Measurements from ENCODE around the gene CIB4. TPM values are rescaled to one million over a fixed set of nuclear protein-coding genes. Genes with fewer than 3 reads are reported as not detected.
"Not testable (repeated sequence)": the region's sequence is repeated elsewhere in the genome, so short reads cannot be mapped to it uniquely, and the experiment has no call there.

The CIB4 gene
- polyA plus RNA-seq, 3 donors = 0.16 TPM; not detected in 2

DNA sequence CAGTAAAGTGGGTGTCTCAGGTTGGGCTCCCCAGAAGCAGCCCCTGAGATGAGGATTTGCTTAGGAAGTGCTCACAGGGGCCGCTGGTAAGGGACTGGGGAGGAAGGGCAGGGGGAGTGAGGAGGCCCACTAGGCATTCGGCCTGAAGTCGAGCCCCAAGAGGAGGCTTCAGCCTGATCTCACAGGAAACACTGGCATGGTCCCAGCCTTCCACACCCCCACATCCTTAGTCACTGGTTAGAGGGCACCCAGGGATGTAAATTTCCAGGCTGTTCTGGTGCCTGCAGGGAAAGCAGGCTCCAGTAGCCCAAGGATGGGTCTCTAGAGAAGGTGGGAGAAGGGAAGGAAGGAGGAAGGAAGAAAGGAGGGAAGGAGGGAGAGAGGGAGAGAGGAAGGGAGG lies 29.0 kb upstream of the CIB4 start:
- WGBS, 3 donors = 7 to 65% (median 13%) methylated on average over 3 of the region's 3 CpGs
- no peak overlapping the region for H3K27ac ChIP-seq (ENCODE audit: low read depth, low read length)

DNA sequence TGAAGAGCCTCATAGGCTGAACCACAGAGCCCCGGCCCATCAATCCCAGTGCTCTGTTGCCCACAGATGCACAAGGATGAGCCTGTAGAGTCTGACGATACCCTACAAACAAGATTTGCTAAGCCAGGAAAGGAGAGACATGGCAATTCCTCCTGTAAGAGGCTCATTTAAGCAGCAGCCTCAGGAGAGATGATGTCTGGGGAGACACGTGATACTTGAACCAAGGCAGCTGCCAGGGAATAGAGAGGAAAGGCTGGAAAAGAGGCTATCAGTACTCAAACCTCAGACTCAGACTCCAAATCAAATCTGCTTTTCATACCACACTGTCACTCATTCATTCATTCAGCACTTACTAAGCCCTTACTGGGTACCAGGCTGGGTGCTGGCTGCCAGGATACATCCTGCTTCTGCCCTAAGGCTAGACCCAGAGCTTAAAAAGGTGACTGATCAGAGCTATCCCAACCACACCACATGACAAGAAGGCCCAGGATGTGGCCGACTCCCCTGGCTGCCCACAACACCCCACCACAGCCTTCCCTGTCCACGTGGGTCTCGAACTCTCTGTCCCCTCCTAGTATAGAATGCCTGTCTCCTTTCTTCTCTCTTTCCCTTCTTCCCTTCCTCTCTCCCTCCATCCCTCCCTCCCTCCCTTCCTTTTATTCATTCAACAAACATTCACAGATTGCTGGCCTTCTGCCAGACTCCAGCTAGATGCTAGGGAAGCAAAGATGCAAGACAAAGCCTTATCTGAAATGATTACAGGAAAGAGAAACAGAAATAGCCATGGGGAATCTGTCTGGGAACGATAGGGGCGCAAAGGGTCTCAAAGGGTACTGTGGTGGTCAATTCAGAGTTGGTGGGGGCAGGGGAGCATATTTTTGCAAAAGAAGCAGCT lies 27.9 kb upstream of the CIB4 start:
- 56 to 86% (median 60%) methylated on average over 8 of the region's 8 CpGs for WGBS, 3 donors
- H3K27ac ChIP-seq (ENCODE audit: low read depth, low read length) = no peak overlapping the region

DNA sequence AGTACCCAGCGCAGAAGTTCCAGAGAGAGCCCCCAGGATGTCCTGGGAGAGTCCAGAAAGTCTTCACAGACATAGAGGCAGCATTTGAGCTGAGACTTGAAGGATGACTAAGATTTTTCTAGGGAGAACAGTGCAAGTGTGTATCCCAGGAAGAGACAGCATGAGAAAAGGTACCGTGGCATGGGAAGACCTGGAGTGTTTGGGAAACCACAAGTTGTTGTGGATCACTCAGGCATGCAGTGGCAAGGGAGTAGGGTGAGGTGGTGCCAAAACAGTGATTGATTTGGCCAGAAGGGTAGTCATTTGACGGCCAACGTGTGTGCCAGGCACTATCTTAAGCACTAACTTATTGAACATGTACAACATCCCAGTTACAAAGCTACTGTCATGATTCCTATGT lies 26.9 kb upstream of the CIB4 start:
- H3K27ac ChIP-seq (ENCODE audit: low read depth, low read length) = no peak overlapping the region
- 86 to 91% (median 88%) methylated on average over 4 of the region's 4 CpGs for WGBS, 3 donors

- 48 to 95% (median 75%) methylated on average over 2 of the region's 2 CpGs for WGBS, 3 donors
- no peak overlapping the region for H3K27ac ChIP-seq (ENCODE audit: low read depth, low read length)
These were observed 25.5 kb upstream of the CIB4 start for GRCh38 chr2:26666671-26667070.

GRCh38 chr2:26665296-26665695 lies 24.1 kb upstream of the CIB4 start:
- 89 to 96% (median 90%) methylated on average over 18 to 21 of the region's 21 CpGs for WGBS, 3 donors
- not testable (repeated sequence) for H3K27ac ChIP-seq (ENCODE audit: low read depth, low read length)

GRCh38 chr2:26660363-26660962 lies 19.3 kb upstream of the CIB4 start:
- no peak overlapping the region for H3K27ac ChIP-seq (ENCODE audit: low read depth, low read length)
- WGBS, 3 donors = 84 to 90% (median 86%) methylated on average over 1 of the region's 1 CpG

DNA sequence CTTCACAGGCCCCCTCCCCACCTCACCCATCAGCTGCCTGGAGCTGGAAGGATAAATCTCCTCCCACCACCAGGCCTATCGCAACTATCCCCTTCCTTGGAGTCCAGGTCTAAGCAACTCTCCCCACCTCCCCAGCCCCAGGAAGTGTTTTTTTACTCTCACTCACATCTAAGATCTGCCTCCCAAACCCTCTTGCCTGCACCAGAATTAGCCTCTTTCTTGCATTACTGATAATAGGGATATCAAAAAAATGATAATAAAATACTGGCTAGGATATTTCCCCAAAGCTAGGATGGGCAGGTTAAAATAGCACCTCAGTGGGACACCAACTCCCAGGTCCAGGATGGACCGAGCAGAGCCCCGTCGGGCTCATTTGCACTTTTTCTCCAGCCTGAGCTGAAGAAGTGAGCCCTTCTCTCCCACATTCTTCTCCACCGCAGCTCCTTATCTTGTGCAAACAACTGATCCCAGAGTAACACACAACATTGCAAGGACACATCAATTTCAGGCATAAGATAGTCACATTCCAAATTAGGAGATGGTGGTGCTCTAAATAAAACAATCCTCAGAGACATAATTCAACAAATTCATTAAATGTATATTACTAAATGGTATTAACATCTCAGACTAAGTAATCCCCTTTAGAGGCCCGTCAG lies 17.7 kb upstream of the CIB4 start:
- 56 to 84% (median 73%) methylated on average over 6 of the region's 6 CpGs for whole genome bisulfite sequencing, 3 donors
- no peak overlapping the region for H3K27ac ChIP-seq (ENCODE audit: low read depth, low read length)

DNA sequence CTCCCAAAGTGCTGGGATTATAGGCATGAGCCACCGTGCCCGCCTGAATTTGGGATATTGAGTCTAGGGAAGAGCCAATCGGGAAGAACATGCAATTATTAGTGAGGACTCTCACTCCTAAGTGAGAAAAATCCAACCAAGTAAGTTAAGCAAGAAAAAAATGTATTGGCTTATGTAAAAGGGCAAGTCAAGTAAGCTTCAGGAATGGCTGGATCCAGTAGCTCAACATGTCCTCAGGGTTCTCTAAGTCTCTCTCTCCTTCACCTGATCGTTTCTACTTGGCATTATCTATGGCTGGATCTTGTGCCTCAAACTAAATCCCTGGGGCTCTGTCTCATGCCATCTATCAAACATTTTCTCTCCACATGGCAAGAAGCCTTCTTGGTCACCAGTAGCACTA lies 16.1 kb upstream of the CIB4 start:
- H3K27ac ChIP-seq (ENCODE audit: low read depth, low read length) = no peak overlapping the region
- WGBS, 3 donors = 72 to 97% (median 79%) methylated on average over 4 of the region's 4 CpGs

- 89 to 90% (median 90%) methylated on average over 9 of the region's 9 CpGs for WGBS, 3 donors
- no peak overlapping the region for H3K27ac ChIP-seq (ENCODE audit: low read depth, low read length)
These were observed 14.5 kb upstream of the CIB4 start for GRCh38 chr2:26655611-26656195.

DNA sequence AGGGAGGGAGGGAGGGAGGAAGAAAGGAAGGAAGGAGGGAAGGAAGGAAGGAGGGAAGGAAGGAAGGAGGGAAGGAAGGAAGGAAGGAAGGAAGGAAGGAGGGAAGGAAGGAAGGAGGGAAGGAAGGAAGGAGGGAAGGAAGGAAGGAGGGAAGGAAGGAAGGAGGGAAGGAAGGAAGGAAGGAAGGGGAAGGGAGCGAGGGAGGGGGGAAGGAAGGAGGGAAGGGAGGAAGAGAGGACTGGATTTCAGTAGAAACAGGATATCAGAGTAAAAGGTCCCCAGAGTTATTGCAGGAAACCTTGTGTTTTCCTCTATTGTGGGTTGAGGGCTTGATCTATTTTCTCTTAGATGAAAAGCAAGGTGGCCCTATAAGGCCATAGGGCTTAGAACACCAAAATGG lies 14.0 kb upstream of the CIB4 start:
- H3K27ac ChIP-seq (ENCODE audit: low read depth, low read length) = not testable (repeated sequence)
- WGBS, 3 donors = 33 to 63% (median 55%) methylated on average over 1 of the region's 1 CpG

DNA sequence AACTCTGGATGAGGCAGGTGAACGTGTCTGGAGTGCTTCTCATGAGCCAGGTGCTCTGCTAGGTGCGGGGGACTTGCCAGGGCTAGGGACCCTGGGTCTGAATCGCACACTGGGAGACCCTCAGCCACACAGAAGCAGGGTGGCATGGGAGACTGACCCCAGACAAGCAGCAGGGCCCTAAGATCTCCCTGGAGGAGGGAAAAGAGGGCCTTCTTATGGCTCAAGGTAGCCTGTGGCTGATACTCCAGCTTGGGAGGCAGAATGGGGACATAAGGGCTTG lies 12.8 kb upstream of the CIB4 start:
- H3K27ac ChIP-seq (ENCODE audit: low read depth, low read length) = no peak overlapping the region
- WGBS, 3 donors = 78 to 90% (median 89%) methylated on average over 3 of the region's 3 CpGs

DNA sequence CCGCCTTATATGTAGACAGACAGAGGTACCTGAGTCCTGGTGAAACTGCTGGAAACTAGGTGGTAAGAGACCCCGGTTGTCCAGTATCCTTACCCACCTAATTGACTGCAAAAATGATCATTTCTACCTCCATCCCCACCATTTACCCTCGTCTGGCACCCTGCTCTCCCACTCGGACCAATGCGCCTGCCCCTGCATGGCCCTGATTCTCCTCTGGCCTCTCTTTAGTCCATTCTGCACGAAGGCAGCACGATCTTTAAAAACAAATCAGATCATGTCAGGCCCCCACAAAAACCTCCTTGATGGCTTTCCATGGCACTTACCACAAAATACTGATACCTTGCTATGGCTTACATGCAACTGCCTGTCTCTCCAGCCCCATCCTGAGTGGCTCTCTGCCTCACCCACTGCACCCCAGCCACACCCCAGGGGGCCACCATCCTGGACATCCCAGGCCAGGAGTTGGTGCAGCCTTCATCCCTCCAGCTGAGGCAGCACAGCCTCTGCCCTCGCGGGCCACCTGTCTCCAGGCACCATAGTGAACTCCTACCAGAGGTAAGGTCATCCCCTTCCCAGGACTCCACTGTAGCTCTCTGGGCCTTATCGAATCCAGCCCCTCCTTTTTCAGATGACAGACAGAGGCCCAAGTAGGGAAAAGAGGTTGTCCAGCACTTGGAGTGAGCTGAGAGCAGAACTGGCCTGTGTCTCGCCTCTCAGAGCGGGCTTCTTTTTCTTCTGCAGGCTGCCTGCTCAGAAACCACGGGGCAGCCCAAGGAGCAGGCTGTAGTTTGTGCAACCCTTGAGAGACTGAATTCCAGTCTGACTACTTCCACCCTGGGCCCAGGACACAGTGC lies 12.3 kb upstream of the CIB4 start:
- 88 to 95% (median 91%) methylated on average over 13 of the region's 13 CpGs for WGBS, 3 donors
- H3K27ac ChIP-seq (ENCODE audit: low read depth, low read length) = no peak overlapping the region

- 41 to 77% (median 56%) methylated on average over 12 of the region's 12 CpGs for whole genome bisulfite sequencing, 3 donors
- H3K27ac ChIP-seq (ENCODE audit: low read depth, low read length) = no peak overlapping the region
These were observed 11.3 kb upstream of the CIB4 start for GRCh38 chr2:26652361-26653041.

- 74 to 86% (median 79%) methylated on average over 7 of the region's 7 CpGs for WGBS, 3 donors
- no peak overlapping the region for H3K27ac ChIP-seq (ENCODE audit: low read depth, low read length)
These were observed 10.6 kb upstream of the CIB4 start for GRCh38 chr2:26651799-26652198.

DNA sequence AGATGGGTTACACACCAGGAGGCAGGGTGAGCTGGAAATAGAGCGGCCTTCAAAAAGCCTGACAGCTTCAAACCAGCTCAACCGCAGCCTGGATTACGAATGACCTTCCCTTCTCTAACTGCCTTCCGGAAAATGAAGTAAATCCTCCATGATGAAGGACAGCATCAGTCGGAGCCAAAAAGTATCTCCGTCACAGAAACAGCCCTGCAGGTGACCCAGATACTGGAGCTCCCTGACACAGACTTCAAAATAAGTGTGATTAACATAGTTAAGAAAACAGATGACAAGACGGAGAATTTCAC lies 10.3 kb upstream of the CIB4 start:
- no peak overlapping the region for H3K27ac ChIP-seq (ENCODE audit: low read depth, low read length)
- 86 to 91% (median 87%) methylated on average over 7 of the region's 7 CpGs for WGBS, 3 donors

DNA sequence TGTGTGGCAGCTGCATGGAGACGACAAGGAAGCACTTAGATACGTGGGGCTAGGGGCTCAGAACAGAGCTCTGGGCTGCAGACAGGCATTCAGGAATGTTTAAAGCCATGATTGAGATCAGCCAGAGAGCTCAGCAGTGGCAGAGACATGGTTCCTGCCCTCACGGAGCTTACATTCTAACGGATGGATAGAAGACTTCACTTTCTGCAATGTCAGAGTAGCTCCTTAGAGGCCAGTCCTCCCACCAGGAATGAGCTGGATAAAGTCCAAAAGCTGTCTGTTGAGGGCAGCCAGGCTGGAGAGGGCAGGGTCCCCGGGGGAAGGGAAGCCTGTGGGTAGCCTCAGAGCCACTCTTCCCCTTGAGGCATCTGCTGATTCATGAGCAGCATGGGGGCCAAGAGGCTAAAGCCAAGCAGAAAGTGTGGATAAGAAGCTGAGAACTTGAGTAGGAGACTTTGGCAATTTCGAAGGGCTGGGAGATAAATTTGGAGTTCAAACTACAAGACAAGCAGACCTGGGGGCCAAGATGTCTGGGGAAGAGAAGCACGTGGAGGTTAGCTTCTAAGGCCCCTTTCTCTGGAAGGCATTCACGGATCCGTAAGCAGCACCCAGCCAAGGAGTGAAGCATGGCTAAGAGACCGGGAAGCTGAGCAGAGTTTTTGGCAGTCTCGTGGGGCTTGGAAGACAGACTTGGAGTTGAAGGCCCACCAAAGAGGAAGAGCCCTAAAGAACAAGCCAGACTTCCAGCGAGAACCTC lies 9.7 kb upstream of the CIB4 start:
- 72 to 87% (median 76%) methylated on average over 12 of the region's 12 CpGs for WGBS, 3 donors
- H3K27ac ChIP-seq (ENCODE audit: low read depth, low read length) = no peak overlapping the region

- H3K27ac ChIP-seq (ENCODE audit: low read depth, low read length) = no peak overlapping the region
- WGBS, 3 donors = 78 to 84% (median 81%) methylated on average over 12 of the region's 12 CpGs
These were observed 9.0 kb upstream of the CIB4 start for GRCh38 chr2:26649992-26650712.

Data from adipose tissue (tissue), 3 donors.